GM23248 (cell line): ENCODE results near the gene AGO3. TPM values are rescaled to one million over a fixed set of nuclear protein-coding genes. Genes with fewer than 3 reads are reported as not detected.

ENCODE experiments used
- DNase-seq: peaks from one replicate; pipeline ENCODE4 v3.0.0-alpha.2; 2015
- H2AFZ ChIP-seq: fragments of 200-600 bp; sonication (generic); 2 replicates; pipeline ENCODE4 v1.6.1; 2016; ENCODE audit warnings: antibody characterized with exemption
- H3F3A ChIP-seq: fragments of 200-600 bp; sonication (generic); 2 replicates; pipeline ENCODE4 v1.6.1; 2016; ENCODE audit warnings: mild to moderate bottlenecking, antibody characterized with exemption, mixed run types; ENCODE audit not compliant: insufficient read depth
- H3K27ac ChIP-seq: fragments of 200-600 bp; sonication (generic); 2 replicates; pipeline ENCODE4 v1.5.1; 2016; ENCODE audit warnings: mild to moderate bottlenecking
- H3K27me3 ChIP-seq: fragments of 200-600 bp; sonication (generic); replicated peaks from 2 replicates; pipeline ENCODE4 v1.6.1; 2016; ENCODE audit warnings: mild to moderate bottlenecking; ENCODE audit not compliant: insufficient read depth
- H3K36me3 ChIP-seq: fragments of 200-600 bp; sonication (generic); 2 replicates; pipeline ENCODE4 v1.6.1; 2016; ENCODE audit warnings: low read depth, mild to moderate bottlenecking
- H3K4me1 ChIP-seq: fragments of 200-600 bp; sonication (generic); 2 replicates; pipeline ENCODE4 v1.6.1; 2016; ENCODE audit warnings: mild to moderate bottlenecking; ENCODE audit not compliant: insufficient read depth
- H3K4me2 ChIP-seq: fragments of 200-600 bp; sonication (generic); one replicate; pipeline ENCODE4 v1.6.1; 2016; ENCODE audit warnings: mild to moderate bottlenecking; ENCODE audit not compliant: unreplicated experiment
- H3K4me3 ChIP-seq: fragments of 200-600 bp; sonication (generic); 2 replicates; pipeline ENCODE4 v1.5.1; 2016; ENCODE audit warnings: mild to moderate bottlenecking
- H3K79me2 ChIP-seq: fragments of 200-600 bp; sonication (generic); 2 replicates; pipeline ENCODE4 v1.6.1; 2016; ENCODE audit warnings: mild to moderate bottlenecking; ENCODE audit not compliant: insufficient read depth
- H3K9ac ChIP-seq: fragments of 200-600 bp; sonication (generic); 2 replicates; pipeline ENCODE4 v1.6.1; 2016; ENCODE audit warnings: mild to moderate bottlenecking
- H3K9me2 ChIP-seq: fragments of 200-600 bp; sonication (generic); 2 replicates; pipeline ENCODE4 v1.6.1; 2016; ENCODE audit warnings: mixed run types, mild to moderate bottlenecking, moderate library complexity; ENCODE audit not compliant: insufficient read depth
- H3K9me3 ChIP-seq: fragments of 200-600 bp; sonication (generic); one replicate; pipeline ENCODE4 v1.6.1; 2017; ENCODE audit warnings: low read depth
- H4K20me1 ChIP-seq: fragments of 200-600 bp; sonication (generic); 2 replicates; pipeline ENCODE4 v1.6.0; 2016; ENCODE audit not compliant: insufficient read depth
- EZH2 ChIP-seq: fragments of 200-600 bp; sonication (generic); IDR thresholded peaks from 2 replicates; pipeline ENCODE4 v1.6.1; 2018; ENCODE audit warnings: antibody characterized with exemption, mild to moderate bottlenecking; ENCODE audit not compliant: insufficient read depth, poor library complexity, severe bottlenecking
- EZH2phosphoT487 ChIP-seq: fragments of 200-600 bp; sonication (generic); IDR thresholded peaks from 2 replicates; pipeline ENCODE4 v1.6.1; 2018; ENCODE audit warnings: antibody characterized with exemption, moderate library complexity, mild to moderate bottlenecking, low read depth; ENCODE audit not compliant: insufficient read depth
- WGBS, 2 experiments: methylation state at CpG; one replicate each; pipeline ENCODE4 v1.1.6; 2015 to 2017; ENCODE audit warnings: low lambda C conversion rate in 2 of 2, low coverage in 1 of 2; ENCODE audit errors: missing lambda C conversion rate in 2 of 2; 5-methylcytosine and 5-hydroxymethylcytosine counted together
- in situ Hi-C: fragments of 300-500 bp; cut with MboI; formaldehyde crosslinking; loops from 2 replicates; pipeline ENCODE4 v1.15.0; 2020
- polyA plus RNA-seq: library from polyadenylated mRNA; unstranded; fragments of >200 nt; fragmentation: Nextera tagmentation; extraction: Ambion mirVana; gene quantifications from 2 replicates; pipeline ENCODE4 v1.2.1, GENCODE V29; 2016
- total RNA-seq: library from RNA; depleted of rRNA; stranded (reverse); fragments of >200 nt; shearing (Covaris generic); gene quantifications from 2 replicates; pipeline ENCODE4 v1.2.3, GENCODE V29; 2014

AGO3 gene
- total and polyA plus RNA-seq, 2 experiments from 2014 or later, result 7.9 to 14.2 TPM

GRCh38 chr1:35883635-35884101, 47.2 kb upstream of the AGO3 start:
- in situ Hi-C loops, result no loop called here
- no peaks in the 10 kb centered on the region for H3K27me3 ChIP-seq
- H3K4me2 ChIP-seq, result peak overlapping the region; percentile 87
- peaks cover 22% of the 10 kb centered on the region for H3K79me2 ChIP-seq
- no peaks in the 10 kb centered on the region for H3K4me1 ChIP-seq
- peak overlapping the region; percentile 95 for H2AFZ ChIP-seq
- peak overlapping the region; percentile 91 for H3K9ac ChIP-seq
- no peaks in the 10 kb centered on the region for H3K36me3 ChIP-seq
- TF ChIP-seq EZH2 (no peak), EZH2phosphoT487 (no peak)
- H3F3A ChIP-seq, result no peaks in the 10 kb centered on the region
- no peaks in the 10 kb centered on the region for H3K9me2 ChIP-seq
- DNase-seq, result peak; percentile 45
- no peak overlapping the region for H3K27ac ChIP-seq
- H3K9me3 ChIP-seq, result no peaks in the 10 kb centered on the region
- no peaks in the 10 kb centered on the region for H4K20me1 ChIP-seq
- WGBS, 2 experiments, result 0 to 1% methylated on average over 7 to 29 of the region's 29 CpGs
- H3K4me3 ChIP-seq, result peak overlapping the region; percentile 94

- Histone ChIP-seq H3K27me3 (no peaks in the 10 kb centered on the region), H3K4me3 (no peak overlapping the region), H3K9me3 (no peaks in the 10 kb centered on the region), H2AFZ (no peak overlapping the region), H3K9me2 (no peaks in the 10 kb centered on the region), H3K27ac (no peak overlapping the region), H4K20me1 (no peaks in the 10 kb centered on the region), H3K79me2 (peaks cover 22% of the 10 kb centered on the region), H3K36me3 (no peaks in the 10 kb centered on the region), H3K4me1 (no peaks in the 10 kb centered on the region), H3F3A (no peaks in the 10 kb centered on the region), H3K4me2 (no peak overlapping the region), H3K9ac (no peak overlapping the region)
- no peak for DNase-seq
- 69 to 70% methylated on average over 2 of the region's 2 CpGs for WGBS, 2 experiments
- TF ChIP-seq EZH2, result no peak
- TF ChIP-seq EZH2phosphoT487, result no peak
- in situ Hi-C loops, result no loop called here
Measured at GRCh38 chr1:35884934-35885333, 46.0 kb upstream of the AGO3 start.

- Histone ChIP-seq H3K9me3 (no peaks in the 10 kb centered on the region), H3K4me3 (no peak overlapping the region), H3K27me3 (no peaks in the 10 kb centered on the region), H3K9ac (no peak overlapping the region), H3K4me1 (no peaks in the 10 kb centered on the region), H3K9me2 (no peaks in the 10 kb centered on the region), H3K36me3 (peaks cover 6% of the 10 kb centered on the region; the same call in 1 of the 2 replicates), H3K4me2 (no peak overlapping the region), H3K79me2 (peaks cover 22% of the 10 kb centered on the region), H2AFZ (no peak overlapping the region), H3F3A (no peaks in the 10 kb centered on the region), H3K27ac (no peak overlapping the region), H4K20me1 (no peaks in the 10 kb centered on the region)
- DNase-seq, result no peak
- TF ChIP-seq EZH2, result no peak
- no peak for TF ChIP-seq EZH2phosphoT487
- in situ Hi-C loops, result no loop called here
- 63 to 65% methylated on average over 4 of the region's 4 CpGs for WGBS, 2 experiments
Measured at GRCh38 chr1:35885961-35886558, 44.8 kb upstream of the AGO3 start.

GRCh38 chr1:35886577-35887431, 44.1 kb upstream of the AGO3 start:
- 62 to 68% methylated on average over 3 of the region's 3 CpGs for WGBS, 2 experiments
- Histone ChIP-seq H3K9ac (no peak overlapping the region), H3K27me3 (no peaks in the 10 kb centered on the region), H3K9me3 (no peaks in the 10 kb centered on the region), H4K20me1 (no peaks in the 10 kb centered on the region), H3K79me2 (peaks cover 22% of the 10 kb centered on the region), H3K4me3 (no peak overlapping the region), H3K9me2 (no peaks in the 10 kb centered on the region), H3K27ac (no peak overlapping the region), H3K4me2 (no peak overlapping the region), H3K36me3 (peaks cover 7% of the 10 kb centered on the region; the same call in 1 of the 2 replicates), H3F3A (no peaks in the 10 kb centered on the region), H2AFZ (no peak overlapping the region), H3K4me1 (no peaks in the 10 kb centered on the region)
- TF ChIP-seq EZH2, result no peak
- no peak for TF ChIP-seq EZH2phosphoT487
- no peak for DNase-seq
- in situ Hi-C loops, result no loop called here
